Liver (tissue), 9 donors: Measurements from ENCODE around the gene GRID1. TPM values are rescaled to one million over a fixed set of nuclear protein-coding genes. Genes with fewer than 3 reads are reported as not detected.

Experiments used
- DNase-seq: peaks from one replicate; pipeline ENCODE4 v3.0.0-alpha.2; 2017; ENCODE audit warnings: low spot score
- H3K27ac ChIP-seq, 2 donors: one replicate each; pipeline ENCODE4 v1.7.0; 2013; ENCODE audit warnings: inconsistent platforms in 2 of 2, low read length in 2 of 2, control low read depth in 1 of 2, low read depth in 1 of 2, mild to moderate bottlenecking in 1 of 2
- H3K27me3 ChIP-seq, 4 donors: one replicate each; pipeline versions ENCODE4 v1.6.1 to v1.7.0; 2013; ENCODE audit warnings: low read length in 3 of 4, inconsistent platforms in 1 of 4, mild to moderate bottlenecking in 1 of 4, moderate library complexity in 1 of 4; ENCODE audit not compliant: control insufficient read depth in 4 of 4, insufficient read depth in 4 of 4
- H3K36me3 ChIP-seq, 4 donors: one replicate each; pipeline versions ENCODE4 v1.6.1 to v1.7.0; 2013; ENCODE audit warnings: low read length in 3 of 4, mild to moderate bottlenecking in 3 of 4, low read depth in 1 of 4, moderate library complexity in 1 of 4; ENCODE audit not compliant: control insufficient read depth in 4 of 4, insufficient read depth in 3 of 4
- H3K4me1 ChIP-seq, 4 donors: one replicate each; pipeline versions ENCODE4 v1.6.1 to v1.7.0; 2013; ENCODE audit warnings: low read length in 3 of 4, mild to moderate bottlenecking in 3 of 4, moderate library complexity in 1 of 4; ENCODE audit not compliant: control insufficient read depth in 4 of 4, insufficient read depth in 4 of 4
- H3K4me3 ChIP-seq, 3 donors: one replicate each; pipeline versions ENCODE4 v1.6.1 to v1.7.0; 2013; ENCODE audit warnings: low read length in 3 of 3, control low read depth in 1 of 3, low read depth in 1 of 3, mild to moderate bottlenecking in 1 of 3
- H3K9ac ChIP-seq, 2 donors: one replicate each; pipeline ENCODE4 v1.7.0; 2013; ENCODE audit warnings: low read length in 2 of 2, mild to moderate bottlenecking in 2 of 2, moderate library complexity in 2 of 2, control low read depth in 1 of 2, low read depth in 1 of 2
- H3K9me3 ChIP-seq, 4 donors: one replicate each; pipeline versions ENCODE4 v1.6.1 to v1.7.0; 2013; ENCODE audit warnings: low read length in 3 of 4; ENCODE audit not compliant: control insufficient read depth in 4 of 4
- ATF3 ChIP-seq: IDR thresholded peaks from 2 replicates; pipeline ENCODE4 v1.6.1; 2016; ENCODE audit warnings: antibody characterized with exemption
- CTCF ChIP-seq: fragments of 150-350 bp; IDR thresholded peaks from 2 replicates; pipeline ENCODE4 v1.5.1; 2017; ENCODE audit warnings: improper control_type of control experiment, low read depth, low read length; ENCODE audit not compliant: missing input control
- EGR1 ChIP-seq, 2 donors: IDR thresholded peaks; 2 replicates each; pipeline ENCODE4 v1.6.1; 2016 to 2018; ENCODE audit warnings: antibody characterized with exemption in 2 of 2, low read depth in 2 of 2
- FOXA1 ChIP-seq: IDR thresholded peaks from 2 replicates; pipeline ENCODE4 v1.6.1; 2016; ENCODE audit warnings: antibody characterized with exemption
- FOXA2 ChIP-seq: IDR thresholded peaks from 2 replicates; pipeline ENCODE4 v1.6.1; 2016; ENCODE audit warnings: antibody characterized with exemption
- GABPA ChIP-seq, 2 donors: IDR thresholded peaks in 1 of 2; conservative IDR thresholded peaks in 1 of 2; 2 replicates each; pipeline ENCODE4 v1.6.1; 2016; ENCODE audit warnings: antibody characterized with exemption in 2 of 2, mild to moderate bottlenecking in 1 of 2, moderate library complexity in 1 of 2
- HNF4A ChIP-seq, 2 donors: conservative IDR thresholded peaks; 2 replicates each; pipeline ENCODE4 v1.6.1; 2016; ENCODE audit warnings: antibody characterized with exemption in 2 of 2, mild to moderate bottlenecking in 2 of 2
- HNF4G ChIP-seq: IDR thresholded peaks from 2 replicates; pipeline ENCODE4 v1.6.1; 2016; ENCODE audit warnings: antibody characterized with exemption
- JUND ChIP-seq, 2 donors: IDR thresholded peaks; 2 replicates each; pipeline ENCODE4 v1.6.1; 2016; ENCODE audit warnings: antibody characterized with exemption in 2 of 2
- MAX ChIP-seq: IDR thresholded peaks from 2 replicates; pipeline ENCODE4 v1.6.1; 2016; ENCODE audit warnings: antibody characterized with exemption
- NR2F2 ChIP-seq: IDR thresholded peaks from 2 replicates; pipeline ENCODE4 v1.6.1; 2016; ENCODE audit warnings: antibody characterized with exemption
- REST ChIP-seq: IDR thresholded peaks from 2 replicates; pipeline ENCODE4 v1.6.1; 2016; ENCODE audit warnings: antibody characterized with exemption, mild to moderate bottlenecking
- RXRA ChIP-seq, 2 donors: IDR thresholded peaks; 2 replicates each; pipeline ENCODE4 v1.6.1; 2017 to 2018; ENCODE audit warnings: antibody characterized with exemption in 2 of 2, mild to moderate bottlenecking in 1 of 2
- TAF1 ChIP-seq: conservative IDR thresholded peaks from 2 replicates; pipeline ENCODE4 v1.6.1; 2016; ENCODE audit warnings: antibody characterized with exemption, mild to moderate bottlenecking
- YY1 ChIP-seq: IDR thresholded peaks from 2 replicates; pipeline ENCODE4 v1.6.1; 2016; ENCODE audit warnings: antibody characterized with exemption, mild to moderate bottlenecking
- ZBTB33 ChIP-seq: IDR thresholded peaks from 2 replicates; pipeline ENCODE4 v1.6.1; 2016; ENCODE audit warnings: antibody characterized with exemption
- WGBS: extraction: QIAGEN DNeasy Blood & Tissue Kit; methylation state at CpG from one replicate; pipeline ENCODE4 v1.1.7; 2013; 5-methylcytosine and 5-hydroxymethylcytosine counted together
- polyA plus RNA-seq, 2 donors: library from polyadenylated mRNA; stranded (reverse) in 1 of 2; unstranded in 1 of 2; fragments of 200-250 nt in 1 of 2; fragments of >200 nt in 1 of 2; fragmentation: Nextera tagmentation in 1 of 2; extraction: Ambion mirVana in 1 of 2; gene quantifications; one replicate each; pipeline versions ENCODE4 v1.2.1 to v1.2.3, GENCODE V29; 2013 to 2015
- total RNA-seq, 2 donors: library from RNA; depleted of rRNA; stranded (reverse); fragments of >200 nt; gene quantifications; one replicate each; pipeline ENCODE4 v1.2.3, GENCODE V29; 2014
- donor health status: healthy.
- donor health status: healthy.
- donor health status: healthy.
- donor health status: healthy.
- donor health status: healthy.

Gene GRID1
- total and polyA plus RNA-seq, 4 donors: 0.09 to 0.17 (median 0.14) TPM; not detected in 1

GRCh38 chr10:86308056-86308455 lies 58.5 kb downstream of the GRID1 start:
- Histone ChIP-seq H3K27ac (no peak overlapping the region), H3K4me3 (no peak overlapping the region), H3K36me3 (no peaks in the 10 kb centered on the region), H3K4me1 (no peaks in the 10 kb centered on the region), H3K9ac (no peak overlapping the region), H3K9me3 (no peaks in the 10 kb centered on the region), H3K27me3 (peaks cover 0 to 5% (median 0%) of the 10 kb centered on the region in 4 donors)
- TF ChIP-seq FOXA2 (no peak), ATF3 (no peak), ZBTB33 (no peak), RXRA (IDR thresholded peaks at IDR 0.05) (no peak), HNF4G (no peak)
- WGBS: 44% methylated on average over 1 of the region's 1 CpG
- DNase-seq: no peak

GRCh38 chr10:86306628-86307278 lies 59.8 kb downstream of the GRID1 start:
- Histone ChIP-seq H3K36me3 (no peaks in the 10 kb centered on the region), H3K27me3 (peaks cover 0 to 5% (median 0%) of the 10 kb centered on the region in 4 donors), H3K4me3 (no peak overlapping the region), H3K9me3 (no peaks in the 10 kb centered on the region), H3K9ac (no peak overlapping the region), H3K27ac (no peak overlapping the region), H3K4me1 (no peaks in the 10 kb centered on the region)
- WGBS: 23% methylated on average over 6 of the region's 6 CpGs
- peak; percentile 40 for DNase-seq
- TF ChIP-seq EGR1 (IDR thresholded peaks at IDR 0.05; ENCODE audit: low read depth in 2 of 2) (no peak), REST (peak; percentile 99)

GRCh38 chr10:86305521-86305920 lies 61.1 kb downstream of the GRID1 start:
- 47% methylated on average over 1 of the region's 1 CpG for WGBS
- no peak overlapping the region for H3K9ac ChIP-seq
- no peaks in the 10 kb centered on the region for H3K9me3 ChIP-seq
- no peak for DNase-seq
- no peak overlapping the region for H3K4me3 ChIP-seq
- H3K27ac ChIP-seq: no peak overlapping the region
- H3K27me3 ChIP-seq: peaks cover 0 to 5% (median 0%) of the 10 kb centered on the region in 4 donors
- no peaks in the 10 kb centered on the region for H3K4me1 ChIP-seq
- no peaks in the 10 kb centered on the region for H3K36me3 ChIP-seq
- TF ChIP-seq REST (no peak), GABPA (IDR thresholded peaks at IDR 0.05 in 1 of 2, conservative IDR thresholded peaks at IDR 0.05 in 1 of 2) (no peak), TAF1 (no peak), MAX (no peak), EGR1 (IDR thresholded peaks at IDR 0.05; ENCODE audit: low read depth in 2 of 2) (no peak), JUND (IDR thresholded peaks at IDR 0.05) (no peak), FOXA2 (no peak), HNF4G (no peak), YY1 (no peak), CTCF (no peak), HNF4A (conservative IDR thresholded peaks at IDR 0.05) (no peak), NR2F2 (no peak), FOXA1 (no peak)
